Small intestine (tissue), 7 donors: ENCODE data around the gene IL13. TPM values are rescaled to one million over a fixed set of nuclear protein-coding genes. Genes with fewer than 3 reads are reported as not detected.
"Not testable (repeated sequence)": the region's sequence is repeated elsewhere in the genome, so short reads cannot be mapped to it uniquely, and the experiment has no call there.

Experiments used
- DNase-seq, 2 donors: peaks; one replicate each; pipeline versions ENCODE4 v3.0.0 to v3.0.0-alpha.2; 2013
- FAIRE-seq: peaks from 2 replicates; lab custom pipeline; 2012; peaks lifted over from hg19 to GRCh38; lab: Jason Lieb, UNC
- H3K27ac ChIP-seq, 3 donors: one replicate each; pipeline ENCODE4 v1.5.1; 2013; ENCODE audit warnings: low read length in 2 of 3, mild to moderate bottlenecking in 2 of 3, control low read depth in 1 of 3, inconsistent platforms in 1 of 3, low read depth in 1 of 3, moderate library complexity in 1 of 3
- H3K27me3 ChIP-seq, 3 donors: one replicate each; pipeline ENCODE4 v1.6.1; 2013; ENCODE audit warnings: low read length in 3 of 3, inconsistent platforms in 1 of 3; ENCODE audit not compliant: control insufficient read depth in 3 of 3, insufficient read depth in 3 of 3
- H3K36me3 ChIP-seq, 3 donors: one replicate each; pipeline ENCODE4 v1.6.1; 2013; ENCODE audit warnings: low read length in 3 of 3, inconsistent platforms in 1 of 3, low read depth in 1 of 3, mild to moderate bottlenecking in 1 of 3, moderate library complexity in 1 of 3; ENCODE audit not compliant: control insufficient read depth in 3 of 3, insufficient read depth in 2 of 3
- H3K4me1 ChIP-seq, 3 donors: one replicate each; pipeline ENCODE4 v1.6.1; 2013; ENCODE audit warnings: low read length in 2 of 3, inconsistent platforms in 1 of 3, low read depth in 1 of 3, mild to moderate bottlenecking in 1 of 3, moderate library complexity in 1 of 3; ENCODE audit not compliant: control insufficient read depth in 3 of 3, insufficient read depth in 2 of 3
- H3K4me3 ChIP-seq, 3 donors: one replicate each; pipeline ENCODE4 v1.5.1; 2013; ENCODE audit warnings: low read length in 3 of 3, control low read depth in 1 of 3, inconsistent platforms in 1 of 3, low read depth in 1 of 3, mild to moderate bottlenecking in 1 of 3, moderate library complexity in 1 of 3
- H3K9me3 ChIP-seq, 2 donors: one replicate each; pipeline ENCODE4 v1.6.1; 2013; ENCODE audit warnings: low read depth in 1 of 2, low read length in 1 of 2; ENCODE audit not compliant: control insufficient read depth in 2 of 2, insufficient read depth in 1 of 2
- WGBS, 3 donors: extraction: QIAGEN DNeasy Blood & Tissue Kit; methylation state at CpG; one replicate each; pipeline ENCODE4 v1.1.7; 2013; 5-methylcytosine and 5-hydroxymethylcytosine counted together
- polyA plus RNA-seq, 4 donors: library from polyadenylated mRNA; stranded (reverse) in 3 of 4; unstranded in 1 of 4; fragments of 200-250 nt in 3 of 4; fragments of 120-200 nt in 1 of 4; gene quantifications; one replicate each; pipeline versions ENCODE4 v1.2.1 to v1.2.3, GENCODE V29; 2013
- donor health status: healthy with polysubstance abuse.
- donor health status: control.
- donor health status: control.
- donor health status: Bipolar disorder and iron deficiency.
- donor health status: healthy.

Gene IL13
- polyA plus RNA-seq, 4 donors, result 0.54 TPM; not detected in 3

DNA sequence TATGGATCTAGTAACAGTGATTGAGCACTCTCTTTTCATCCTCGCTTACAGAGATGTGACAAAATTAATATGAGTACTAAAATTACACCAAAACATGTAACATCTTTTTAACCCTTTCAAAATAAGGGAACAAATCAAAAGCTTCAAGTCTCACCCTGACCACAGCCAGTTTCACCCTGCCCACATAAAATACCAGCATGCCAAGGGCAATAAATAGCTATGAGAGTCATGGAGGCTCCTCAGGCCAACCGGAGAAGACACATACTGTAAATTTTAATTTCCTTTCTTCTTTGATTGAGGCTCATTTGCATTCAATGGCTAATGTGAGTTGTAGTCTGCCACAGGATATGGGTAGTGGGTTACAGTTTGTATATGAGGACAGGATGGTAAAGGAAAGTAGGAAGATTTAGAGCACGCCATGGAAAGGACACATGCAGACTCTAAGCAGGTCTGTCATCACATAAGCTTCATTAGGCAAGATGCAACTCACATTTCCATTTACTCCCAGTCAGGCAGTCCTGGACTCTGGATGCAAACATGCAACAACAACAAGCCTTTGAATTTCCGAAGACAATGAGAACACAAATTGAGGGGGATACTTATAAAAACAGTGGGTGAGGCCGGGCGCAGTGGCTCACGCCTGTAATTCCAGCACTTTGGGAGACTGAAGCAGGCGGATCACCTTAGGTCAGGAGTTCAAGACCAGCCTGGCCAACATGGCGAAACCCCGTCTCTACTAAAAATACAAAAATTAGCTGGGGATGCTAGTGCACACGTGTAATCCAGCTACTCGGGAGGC is 27.1 kb downstream of the IL13 start:
- Histone ChIP-seq H3K9me3 (no peaks in the 10 kb centered on the region), H3K36me3 (no peaks in the 10 kb centered on the region), H3K4me3 (no peak overlapping the region), H3K27me3 (no peaks in the 10 kb centered on the region), H3K27ac (no peak overlapping the region), H3K4me1 (peaks cover 0 to 4% (median 0%) of the 10 kb centered on the region in 3 donors)
- 90 to 93% (median 90%) methylated on average over 12 of the region's 12 CpGs for WGBS, 3 donors
- DNase-seq, result no peak
- no peak for FAIRE-seq

GRCh38 chr5:132686193-132686592 is 28.2 kb downstream of the IL13 start:
- H3K9me3 ChIP-seq, result no peaks in the 10 kb centered on the region
- DNase-seq (no peak), FAIRE-seq (no peak)
- no peaks in the 10 kb centered on the region for H3K36me3 ChIP-seq
- H3K4me3 ChIP-seq, result no peak overlapping the region
- no peak overlapping the region for H3K27ac ChIP-seq
- 88 to 93% (median 91%) methylated on average over 3 of the region's 3 CpGs for WGBS, 3 donors
- H3K4me1 ChIP-seq, result peaks cover 0 to 4% (median 0%) of the 10 kb centered on the region in 3 donors
- H3K27me3 ChIP-seq, result no peaks in the 10 kb centered on the region

- no peak for DNase-seq
- no peak overlapping the region for H3K4me3 ChIP-seq
- H3K36me3 ChIP-seq, result no peaks in the 10 kb centered on the region
- H3K27ac ChIP-seq, result no peak overlapping the region
- WGBS, 3 donors, result 80 to 90% (median 81%) methylated on average over 5 of the region's 5 CpGs
- H3K4me1 ChIP-seq, result peaks cover 0 to 4% (median 0%) of the 10 kb centered on the region in 3 donors
- H3K27me3 ChIP-seq, result no peaks in the 10 kb centered on the region
- no peak for FAIRE-seq
- no peaks in the 10 kb centered on the region for H3K9me3 ChIP-seq
Measured at GRCh38 chr5:132687995-132688394, 30.0 kb downstream of the IL13 start.

DNA sequence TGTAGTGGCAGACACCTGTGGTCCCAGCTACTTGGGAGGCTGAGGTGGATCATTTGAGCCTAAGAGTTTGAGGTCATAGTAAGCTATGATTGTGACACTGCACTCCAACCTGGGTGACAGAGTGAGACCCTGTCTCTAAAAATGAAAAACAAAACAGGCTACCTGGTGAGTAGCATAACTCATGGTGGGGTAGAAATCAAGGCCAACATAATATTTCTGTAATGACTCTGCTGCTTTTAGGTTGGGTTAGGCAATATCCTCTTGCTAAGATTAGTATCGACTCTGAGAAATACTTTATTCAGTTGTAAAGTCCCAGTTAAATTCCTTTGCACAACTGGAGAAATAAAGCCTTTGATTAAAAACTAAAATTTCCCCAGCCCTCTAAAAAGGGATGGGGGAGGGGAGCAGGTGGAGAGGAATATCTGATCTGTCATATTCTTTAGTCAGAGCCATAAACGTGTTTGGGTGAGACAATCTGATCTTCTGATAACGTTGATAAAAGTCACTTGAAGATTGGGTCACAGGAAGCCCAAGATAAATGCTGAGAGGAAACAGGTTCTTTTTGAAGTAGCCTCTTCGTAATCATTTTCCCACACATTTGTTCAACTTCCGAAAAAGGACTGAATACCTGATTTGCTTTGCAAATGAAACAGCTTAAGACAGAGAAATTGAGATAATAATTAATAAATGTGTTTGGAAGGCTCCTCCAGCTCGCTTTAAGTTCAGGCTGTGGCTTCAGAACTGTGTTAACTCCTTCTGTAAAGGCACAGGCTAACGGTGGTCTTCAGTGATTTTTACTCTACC is 30.8 kb downstream of the IL13 start:
- DNase-seq, result no peak
- Histone ChIP-seq H3K4me1 (peaks cover 0 to 4% (median 0%) of the 10 kb centered on the region in 3 donors), H3K36me3 (no peaks in the 10 kb centered on the region), H3K27me3 (no peaks in the 10 kb centered on the region), H3K9me3 (no peaks in the 10 kb centered on the region), H3K27ac (no peak overlapping the region), H3K4me3 (no peak overlapping the region)
- FAIRE-seq, result no peak
- 42 to 47% (median 44%) methylated on average over 7 of the region's 7 CpGs for WGBS, 3 donors

DNA sequence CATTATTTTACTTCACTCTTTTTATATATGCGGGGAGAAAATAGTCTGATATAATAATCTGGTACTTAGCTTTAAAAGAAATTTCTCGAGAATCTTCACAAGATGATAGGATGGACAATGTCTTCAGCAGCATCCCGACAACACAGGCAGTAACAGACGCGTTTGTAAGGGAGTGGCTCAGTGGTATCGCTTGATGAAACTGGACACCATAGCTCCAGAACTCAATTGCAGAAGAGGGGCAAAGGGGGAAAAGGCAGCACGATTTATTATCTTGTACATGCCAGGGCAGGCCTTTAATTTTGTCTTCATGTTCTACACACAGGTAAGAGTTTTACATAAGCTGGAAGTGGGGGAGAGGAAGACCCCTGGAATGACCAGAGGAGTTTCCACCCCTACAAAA is 31.5 kb downstream of the IL13 start:
- Histone ChIP-seq H3K27ac (no peak overlapping the region), H3K4me3 (no peak overlapping the region), H3K9me3 (no peaks in the 10 kb centered on the region), H3K36me3 (no peaks in the 10 kb centered on the region), H3K27me3 (no peaks in the 10 kb centered on the region), H3K4me1 (peaks cover 0 to 4% (median 0%) of the 10 kb centered on the region in 3 donors)
- no peak for DNase-seq
- FAIRE-seq, result no peak
- WGBS, 3 donors, result 81 to 92% (median 91%) methylated on average over 7 of the region's 7 CpGs

DNA sequence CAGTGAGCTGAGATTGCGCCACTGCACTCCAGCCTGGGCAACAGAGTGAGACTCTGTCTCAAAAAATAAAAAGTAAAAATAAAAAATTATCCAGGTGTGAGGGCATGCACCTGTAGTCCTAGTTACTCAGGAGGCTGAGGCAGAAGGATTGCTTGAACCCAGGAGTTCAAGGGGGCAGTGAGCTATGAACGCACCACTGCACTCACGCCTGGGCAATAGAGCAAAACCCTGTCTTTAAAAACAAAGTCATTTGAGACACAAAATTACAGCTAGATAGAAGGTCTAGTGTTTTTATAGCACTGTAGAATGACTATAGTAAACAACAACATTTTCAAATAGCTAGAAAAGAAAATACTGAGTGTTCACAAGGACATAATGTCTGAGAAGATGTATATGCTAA is 32.2 kb downstream of the IL13 start:
- no peaks in the 10 kb centered on the region for H3K27me3 ChIP-seq
- H3K27ac ChIP-seq, result no peak overlapping the region
- DNase-seq (no peak), FAIRE-seq (no peak)
- peaks cover 0 to 2% (median 0%) of the 10 kb centered on the region in 3 donors for H3K36me3 ChIP-seq
- H3K4me1 ChIP-seq, result peaks cover 0 to 4% (median 0%) of the 10 kb centered on the region in 3 donors
- no peaks in the 10 kb centered on the region for H3K9me3 ChIP-seq
- H3K4me3 ChIP-seq, result no peak overlapping the region
- 94 to 100% (median 99%) methylated on average over 3 of the region's 3 CpGs for whole genome bisulfite sequencing, 3 donors

DNA sequence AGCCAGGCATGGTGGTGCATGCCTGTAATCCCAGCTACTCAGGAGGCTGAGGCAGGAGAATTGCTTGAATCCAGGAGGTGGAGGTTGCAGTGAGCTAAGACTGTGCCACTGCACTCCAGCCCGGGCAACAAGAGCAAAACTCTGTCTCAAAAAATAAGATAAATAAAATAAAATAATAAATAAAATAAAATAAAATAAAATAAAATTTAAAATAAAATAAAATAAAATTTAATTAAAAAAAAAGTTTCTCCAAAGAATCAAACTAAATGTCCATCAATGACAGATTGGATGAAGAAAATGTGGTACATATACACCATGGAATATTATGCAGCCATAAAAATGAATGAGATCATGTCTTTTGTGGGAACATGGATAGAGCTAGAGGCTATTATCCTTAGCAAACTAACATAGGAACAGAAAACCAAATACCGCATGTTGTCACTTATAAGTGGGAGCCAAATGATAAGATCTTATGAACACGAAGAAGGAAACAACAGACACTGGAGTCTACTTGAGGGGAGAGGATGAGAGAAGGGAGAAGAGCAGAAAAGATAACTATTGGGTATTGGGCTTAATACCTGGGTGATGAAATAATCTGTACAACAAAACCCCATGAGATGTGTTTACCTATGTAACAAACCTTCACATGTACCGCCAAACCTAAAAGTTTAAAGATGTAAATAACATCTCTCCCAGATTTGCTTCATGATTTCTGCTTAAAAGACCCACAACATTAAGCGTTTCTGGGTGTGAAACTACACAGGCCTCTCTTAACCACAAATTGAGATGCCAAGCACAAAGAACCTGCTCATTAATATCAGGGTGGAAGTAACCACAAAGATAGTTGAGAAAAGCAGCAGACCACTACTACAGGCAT is 34.0 kb downstream of the IL13 start:
- not testable (repeated sequence) for H3K4me1 ChIP-seq, H3K27me3 ChIP-seq, H3K9me3 ChIP-seq, DNase-seq, H3K27ac ChIP-seq, FAIRE-seq, H3K36me3 ChIP-seq, H3K4me3 ChIP-seq
- WGBS, 3 donors, result 71 to 89% (median 77%) methylated on average over 5 of the region's 5 CpGs

DNA sequence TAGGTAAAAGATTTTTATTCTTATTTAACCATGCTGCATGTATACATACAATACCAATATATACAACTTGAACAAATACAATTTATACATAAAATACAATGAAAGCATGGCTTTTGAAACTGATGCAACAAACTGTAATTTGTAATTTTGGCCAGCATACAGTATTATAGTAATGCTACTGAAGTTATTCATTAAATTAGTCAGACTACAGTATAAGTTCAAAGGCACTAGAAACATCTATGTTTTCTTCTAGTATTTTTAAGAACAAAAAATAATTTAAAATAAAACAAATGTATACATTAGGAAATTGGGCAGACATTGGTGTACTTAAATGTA is 34.6 kb downstream of the IL13 start:
- Histone ChIP-seq H3K9me3 (no peaks in the 10 kb centered on the region), H3K4me1 (peaks cover 0 to 4% (median 0%) of the 10 kb centered on the region in 3 donors), H3K36me3 (peaks cover 0 to 5% (median 0%) of the 10 kb centered on the region in 3 donors), H3K27me3 (no peaks in the 10 kb centered on the region), H3K27ac (no peak overlapping the region), H3K4me3 (no peak overlapping the region)
- FAIRE-seq (no peak), DNase-seq (no peak)
